Ovary (tissue), 3 donors: Measurements from ENCODE around the gene MS4A4A.

Experiments
- CTCF ChIP-seq, 3 donors: fragments of 450-650 bp in 2 of 3; fragments of 200-600 bp in 1 of 3; IDR thresholded peaks; one replicate each; pipeline versions ENCODE4 v1.5.1 to v1.8.0; 2016 to 2022; ENCODE audit warnings: antibody characterized with exemption in 3 of 3, mild to moderate bottlenecking in 1 of 3
- EP300 ChIP-seq: sonication (generic); formaldehyde crosslinking; IDR thresholded peaks from one replicate; pipeline ENCODE4 v1.6.1; 2017; ENCODE audit warnings: antibody characterized with exemption
- POLR2A ChIP-seq: fragments of 450-650 bp; IDR thresholded peaks from one replicate; pipeline ENCODE4 v1.6.1; 2017; ENCODE audit warnings: antibody characterized with exemption, mild to moderate bottlenecking, moderate library complexity
- donor health status: DM: no; HTN: no; CAD: no.

GRCh38 chr11:60344146-60344545, 63.7 kb downstream of the MS4A4A start:
- TF ChIP-seq POLR2A (no peak), CTCF (IDR thresholded peaks at IDR 0.05) (no peak), EP300 (no peak)
